ENCODE results near the gene MYO1F.

- TF ChIP-seq CTCF (IDR thresholded peaks at IDR 0.05), result no peak
- no peak for TF ChIP-seq POLR2AphosphoS5 (IDR thresholded peaks at IDR 0.05)
Observed at GRCh38 chr19:8545743-8546142, 31.5 kb downstream of the MYO1F start.

All from transverse colon (tissue), 4 donors.